ENCODE results near the gene ZCCHC10. TPM values are rescaled to one million over a fixed set of nuclear protein-coding genes. Genes with fewer than 3 reads are reported as not detected.
A peak's percentile ranks its signal among the peaks of the same experiment; 100 is the strongest.
"Not testable (repeated sequence)": the region's sequence is repeated elsewhere in the genome, so short reads cannot be mapped to it uniquely, and the experiment has no call there.

Gene ZCCHC10
- total and polyA plus RNA-seq, 3 donors from 2014 or later = 29.1 to 45.4 (median 35.7) TPM

DNA sequence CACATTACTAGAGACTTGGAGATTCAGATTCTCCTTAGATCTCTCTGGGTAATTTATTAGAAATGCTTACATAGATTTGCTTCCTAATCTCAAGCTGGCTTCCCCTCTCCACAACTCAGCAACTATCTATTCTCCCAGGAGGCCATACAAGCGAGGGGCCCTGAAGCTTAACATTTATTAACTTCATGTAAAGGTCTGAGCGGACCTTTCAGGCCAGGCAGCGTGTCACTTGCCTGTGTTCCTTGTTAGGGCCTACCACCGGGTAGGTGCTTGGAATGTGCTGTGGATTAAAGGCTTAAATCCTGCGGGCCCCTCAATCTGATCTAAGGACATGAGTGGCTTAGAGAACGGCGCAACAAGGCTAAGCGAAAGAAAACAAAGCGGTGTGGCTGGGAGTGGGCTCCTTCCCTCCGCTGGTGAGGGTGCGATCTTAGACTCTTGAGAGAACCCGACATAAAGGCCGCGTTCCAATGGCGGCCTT is 24.8 kb upstream of the ZCCHC10 start:
- Histone ChIP-seq H3K27ac (peak overlapping the region; percentile 98 to 100), H3K4me1 (peaks cover 39% of the 10 kb centered on the region), H3K27me3 (no peaks in the 10 kb centered on the region), H3K36me3 (ENCODE audit: low read depth, missing control alignments) (no peaks in the 10 kb centered on the region), H3K9me3 (no peaks in the 10 kb centered on the region), H3K4me3 (peak overlapping the region; percentile 84 to 96)
- WGBS, 2 donors = 2 to 3% methylated on average over 15 of the region's 15 CpGs
- DNase-seq = no peak
- no peak for TF ChIP-seq CTCF (IDR thresholded peaks at IDR 0.05)
- no peak for TF ChIP-seq POLR2A (IDR thresholded peaks at IDR 0.05)
- intact Hi-C loops (cut with DNase I; ENCODE audit: low total_unique reads) = no loop called here

- H3K4me1 ChIP-seq = peaks cover 39% of the 10 kb centered on the region
- WGBS, 2 donors = 26 to 38% methylated on average over 4 of the region's 4 CpGs
These were observed 24.2 kb upstream of the ZCCHC10 start for GRCh38 chr5:133050521-133050920.

GRCh38 chr5:133049726-133050048 is 23.3 kb upstream of the ZCCHC10 start:
- DNase-seq = no peak
- 17 to 26% methylated on average over 1 of the region's 1 CpG for WGBS, 2 donors
- Histone ChIP-seq H3K9me3 (no peaks in the 10 kb centered on the region), H3K36me3 (ENCODE audit: low read depth, missing control alignments) (no peaks in the 10 kb centered on the region), H3K27ac (peak overlapping the region; percentile 9 to 60), H3K27me3 (no peaks in the 10 kb centered on the region), H3K4me1 (peaks cover 38% of the 10 kb centered on the region), H3K4me3 (no peak overlapping the region)
- TF ChIP-seq POLR2A (IDR thresholded peaks at IDR 0.05) (no peak), CTCF (IDR thresholded peaks at IDR 0.05) (no peak)
- intact Hi-C loops (cut with DNase I; ENCODE audit: low total_unique reads) = no loop called here

More at GRCh38 chr5:133050521-133050920, 24.2 kb upstream of the ZCCHC10 start:
- intact Hi-C loops (cut with DNase I; ENCODE audit: low total_unique reads) = no loop called here
- Histone ChIP-seq H3K4me3 (peak overlapping the region; percentile 84 to 96), H3K27me3 (no peaks in the 10 kb centered on the region), H3K27ac (peak overlapping the region; percentile 98 to 100), H3K36me3 (ENCODE audit: low read depth, missing control alignments) (no peaks in the 10 kb centered on the region), H3K9me3 (no peaks in the 10 kb centered on the region)
- TF ChIP-seq POLR2A (IDR thresholded peaks at IDR 0.05) (no peak), CTCF (IDR thresholded peaks at IDR 0.05) (no peak)
- no peak for DNase-seq

- intact Hi-C loops (cut with DNase I; ENCODE audit: low total_unique reads) = no loop called here
- H3K9me3 ChIP-seq = no peaks in the 10 kb centered on the region
- peaks cover 33% of the 10 kb centered on the region for H3K4me1 ChIP-seq
- H3K27me3 ChIP-seq = no peaks in the 10 kb centered on the region
- no peaks in the 10 kb centered on the region for H3K36me3 ChIP-seq (ENCODE audit: low read depth, missing control alignments)
- H3K27ac ChIP-seq = peak overlapping the region; percentile 9 to 60
- TF ChIP-seq POLR2A (IDR thresholded peaks at IDR 0.05) (no peak), CTCF (IDR thresholded peaks at IDR 0.05) (no peak)
- no peak overlapping the region for H3K4me3 ChIP-seq
- DNase-seq = no peak
- WGBS, 2 donors = 32 to 33% methylated on average over 6 of the region's 6 CpGs
These were observed 22.8 kb upstream of the ZCCHC10 start for GRCh38 chr5:133048993-133049725.

DNA sequence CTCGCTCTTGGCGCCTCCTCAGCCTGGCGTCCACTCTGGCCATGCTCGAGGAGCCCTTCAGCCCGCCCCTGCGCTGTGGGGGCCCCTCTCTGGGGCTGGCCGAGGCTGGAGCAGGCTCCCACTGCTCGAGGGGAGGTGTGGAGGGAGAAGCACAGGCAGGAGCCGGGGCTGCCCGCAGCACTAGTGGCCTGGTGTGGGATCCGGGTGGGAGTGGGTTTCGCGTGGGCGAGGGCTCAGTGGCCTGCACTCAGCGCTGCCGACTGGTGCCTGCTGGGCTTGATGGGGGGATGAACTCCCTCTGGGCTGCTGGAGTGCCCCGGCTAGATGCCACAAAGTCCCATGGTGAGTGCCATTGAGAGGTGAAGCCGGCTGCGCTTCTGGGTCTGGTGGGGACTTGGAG is 21.1 kb upstream of the ZCCHC10 start:
- no peaks in the 10 kb centered on the region for H3K9me3 ChIP-seq
- peak overlapping the region in 1 of 2 donors; percentile 20 for H3K4me3 ChIP-seq
- no peaks in the 10 kb centered on the region for H3K27me3 ChIP-seq
- H3K36me3 ChIP-seq (ENCODE audit: low read depth, missing control alignments) = no peaks in the 10 kb centered on the region
- no peak for DNase-seq
- WGBS, 2 donors = 70 to 84% methylated on average over 17 to 19 of the region's 19 CpGs
- TF ChIP-seq CTCF (IDR thresholded peaks at IDR 0.05) = no peak
- TF ChIP-seq POLR2A (IDR thresholded peaks at IDR 0.05) = no peak
- peaks cover 20% of the 10 kb centered on the region for H3K4me1 ChIP-seq
- intact Hi-C loops (cut with DNase I; ENCODE audit: low total_unique reads) = no loop called here
- no peak overlapping the region for H3K27ac ChIP-seq

DNA sequence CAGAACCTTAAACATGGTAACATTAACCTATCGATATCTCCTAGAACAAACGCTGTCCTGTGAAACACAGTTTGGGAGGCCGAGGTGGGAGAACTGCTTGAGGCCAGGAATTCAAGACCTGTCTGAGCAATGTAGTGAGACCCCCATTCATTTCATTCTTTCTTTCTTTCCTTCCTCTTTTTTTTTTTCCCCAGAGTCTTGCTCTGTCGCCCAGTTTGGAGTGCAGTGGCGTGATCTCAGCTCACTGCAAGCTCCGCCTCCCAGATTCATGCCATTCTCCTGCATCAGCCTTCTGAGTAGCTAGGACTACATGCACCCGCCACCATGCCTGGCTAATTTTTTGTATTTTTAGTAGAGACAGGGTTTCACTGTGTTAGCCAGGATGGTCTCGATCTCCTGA is 20.2 kb upstream of the ZCCHC10 start:
- H3K27ac ChIP-seq; H3K9me3 ChIP-seq; H3K27me3 ChIP-seq; H3K4me3 ChIP-seq; intact Hi-C loops (cut with DNase I; ENCODE audit: low total_unique reads); H3K36me3 ChIP-seq (ENCODE audit: low read depth, missing control alignments); DNase-seq: not testable (repeated sequence)
- peaks cover 26% of the 10 kb centered on the region for H3K4me1 ChIP-seq
- 82 to 83% methylated on average over 8 of the region's 8 CpGs for WGBS, 2 donors

Measured in testis (tissue), 3 donors.